HG03280 (cell line): ENCODE results near the gene ANKRD44.
"Not testable (repeated sequence)": the region's sequence is repeated elsewhere in the genome, so short reads cannot be mapped to it uniquely, and the experiment has no call there.

ENCODE experiments used
- ATAC-seq: cut with Tn5 transposase; IDR thresholded peaks from one replicate; pipeline ENCODE4 v1.9.1; 2021; ENCODE audit warnings: mild to moderate bottlenecking, moderate library complexity; ENCODE audit not compliant: unreplicated experiment

The ANKRD44 gene

GRCh38 chr2:197054437-197054836, 256.1 kb downstream of the ANKRD44 start:
- no peak for ATAC-seq

GRCh38 chr2:197052356-197052755, 258.2 kb downstream of the ANKRD44 start:
- ATAC-seq = no peak

DNA sequence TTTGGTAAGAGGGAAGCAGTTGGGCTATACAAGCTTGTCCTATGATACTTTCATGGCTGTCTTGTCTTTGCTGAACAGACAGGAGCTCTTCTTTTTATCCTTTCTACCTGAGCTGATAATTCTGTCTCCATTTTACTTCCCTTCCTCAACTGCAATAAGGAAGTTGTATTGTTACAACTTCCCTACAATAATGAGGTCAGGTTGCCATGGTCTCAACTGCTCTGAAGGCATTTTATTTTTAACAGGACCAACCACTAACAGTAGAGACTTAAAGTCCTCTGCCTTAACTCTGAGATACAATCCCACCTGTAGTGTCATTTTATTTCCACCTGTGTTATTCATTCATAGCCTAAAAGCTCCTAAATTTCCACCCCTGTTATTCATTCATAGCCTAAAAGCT, 265.5 kb downstream of the ANKRD44 start:
- no peak for ATAC-seq

DNA sequence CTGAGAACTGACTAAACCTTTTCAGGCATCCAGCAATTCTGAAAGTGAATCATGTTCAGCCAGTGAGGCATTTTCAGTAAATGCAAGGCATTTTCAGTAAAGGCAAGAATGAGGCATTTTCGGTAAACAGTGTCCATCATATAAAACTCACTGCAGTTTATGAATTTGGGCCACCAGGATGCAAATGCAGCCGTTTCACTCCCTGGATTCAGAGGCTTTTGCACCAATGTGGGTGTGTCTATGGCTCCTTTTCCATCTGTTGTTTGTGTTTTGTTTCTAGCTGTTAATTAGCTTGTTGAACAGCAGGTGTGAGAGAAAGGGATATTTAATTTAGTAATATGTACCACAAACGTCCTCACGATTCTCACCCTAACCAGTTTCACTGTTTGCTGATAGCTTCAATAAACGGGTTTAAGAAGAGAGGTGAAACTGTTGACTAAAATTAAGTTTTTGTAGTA, 267.8 kb downstream of the ANKRD44 start:
- no peak for ATAC-seq

DNA sequence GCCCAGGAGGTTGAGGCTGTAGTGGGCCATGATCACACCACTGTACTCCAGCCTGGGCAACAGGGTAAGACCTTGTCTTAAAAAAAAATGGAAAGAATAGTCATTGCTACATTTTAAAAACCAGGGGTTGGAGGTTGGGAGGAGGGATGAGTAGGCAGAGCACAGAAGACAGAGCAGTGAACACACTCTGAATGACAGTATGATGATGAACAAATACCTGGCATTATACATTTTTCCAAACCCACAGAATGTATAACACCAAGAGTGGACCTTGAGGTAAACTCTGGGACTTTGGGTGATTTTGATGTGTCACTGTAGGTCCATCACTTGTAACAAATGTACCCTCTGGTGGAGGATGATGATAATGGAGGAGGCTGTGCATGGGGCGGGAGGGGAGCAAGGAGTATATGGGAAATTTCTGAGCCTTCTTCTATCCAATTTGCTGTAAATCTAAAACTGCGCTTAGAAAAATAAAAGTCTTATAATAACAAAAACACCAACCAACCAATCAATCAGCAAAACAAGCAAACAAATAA, 272.6 kb downstream of the ANKRD44 start:
- no peak for ATAC-seq

GRCh38 chr2:197035002-197035401, 275.6 kb downstream of the ANKRD44 start:
- ATAC-seq = no peak

DNA sequence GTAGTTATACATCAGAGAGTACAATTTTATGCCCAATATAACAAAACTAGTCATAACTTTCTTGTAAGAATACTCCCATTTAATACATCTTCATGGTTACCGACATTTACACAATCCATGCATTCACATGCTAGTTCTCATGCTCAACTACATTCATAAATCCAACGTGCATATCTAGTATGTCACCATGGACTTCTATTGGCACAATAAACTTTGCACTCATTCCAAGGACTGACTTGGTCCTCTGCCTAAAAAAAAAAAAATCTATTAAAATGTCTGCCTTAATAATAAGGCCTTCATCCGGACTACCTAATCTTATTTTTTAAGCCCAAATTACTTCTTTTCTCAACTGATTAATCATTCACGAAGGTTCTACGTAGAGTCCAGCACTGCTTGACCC, 276.3 kb downstream of the ANKRD44 start:
- ATAC-seq = no peak

- no peak for ATAC-seq
Measured at GRCh38 chr2:197033222-197033621, 277.4 kb downstream of the ANKRD44 start.

- no peak for ATAC-seq
Measured at GRCh38 chr2:197031803-197032202, 278.8 kb downstream of the ANKRD44 start.

- no peak for ATAC-seq
Measured at GRCh38 chr2:197030090-197030489, 280.5 kb downstream of the ANKRD44 start.

GRCh38 chr2:197028633-197029032, 281.9 kb downstream of the ANKRD44 start:
- ATAC-seq = no peak

GRCh38 chr2:197028230-197028629, 282.4 kb downstream of the ANKRD44 start:
- ATAC-seq = no peak

- ATAC-seq = no peak
Measured at GRCh38 chr2:197024206-197024605, 286.4 kb downstream of the ANKRD44 start.

- not testable (repeated sequence) for ATAC-seq
Measured at GRCh38 chr2:197020921-197021320, 289.7 kb downstream of the ANKRD44 start.

DNA sequence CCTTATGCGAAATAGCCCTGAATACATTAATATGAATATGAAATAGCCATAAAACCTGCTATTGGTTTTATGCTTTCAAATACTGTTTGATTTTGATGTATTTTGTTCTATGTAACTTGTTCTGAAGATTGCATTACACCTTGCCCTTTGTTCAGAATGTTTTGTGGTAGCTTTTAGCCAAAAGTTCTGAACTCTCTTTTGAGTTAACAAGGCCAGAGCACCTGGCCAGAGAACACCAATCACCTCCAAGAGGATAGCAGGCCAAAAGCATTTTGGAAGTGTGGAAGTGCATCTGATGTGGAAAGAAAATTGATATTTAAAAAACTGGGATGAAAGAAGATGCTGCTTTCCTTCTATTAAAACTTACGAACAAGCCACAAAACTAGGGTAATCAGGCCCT, 297.5 kb downstream of the ANKRD44 start:
- no peak for ATAC-seq

GRCh38 chr2:197011801-197012641, 298.6 kb downstream of the ANKRD44 start:
- ATAC-seq = peak; percentile 63

- ATAC-seq = no peak
Measured at GRCh38 chr2:197011021-197011417, 299.6 kb downstream of the ANKRD44 start.

- no peak for ATAC-seq
Measured at GRCh38 chr2:197010200-197011020, 300.2 kb downstream of the ANKRD44 start.

- not testable (repeated sequence) for ATAC-seq
Measured at GRCh38 chr2:197008741-197009341, 301.7 kb downstream of the ANKRD44 start.

- ATAC-seq = no peak
Measured at GRCh38 chr2:197007716-197008628, 302.6 kb downstream of the ANKRD44 start.
